NCI-H1436 (cell line): ENCODE data around the gene RAMP3.

Experiments
- DNase-seq: peaks from one replicate; lab custom pipeline; 2025; lab: John Stamatoyannopoulos, UW

Gene RAMP3

GRCh38 chr7:45223728-45224630, 66.4 kb downstream of the RAMP3 start:
- DNase-seq: no peak

GRCh38 chr7:45224832-45225231, 67.2 kb downstream of the RAMP3 start:
- no peak for DNase-seq

- no peak for DNase-seq
Measured at GRCh38 chr7:45225311-45225947, 67.8 kb downstream of the RAMP3 start.

DNA sequence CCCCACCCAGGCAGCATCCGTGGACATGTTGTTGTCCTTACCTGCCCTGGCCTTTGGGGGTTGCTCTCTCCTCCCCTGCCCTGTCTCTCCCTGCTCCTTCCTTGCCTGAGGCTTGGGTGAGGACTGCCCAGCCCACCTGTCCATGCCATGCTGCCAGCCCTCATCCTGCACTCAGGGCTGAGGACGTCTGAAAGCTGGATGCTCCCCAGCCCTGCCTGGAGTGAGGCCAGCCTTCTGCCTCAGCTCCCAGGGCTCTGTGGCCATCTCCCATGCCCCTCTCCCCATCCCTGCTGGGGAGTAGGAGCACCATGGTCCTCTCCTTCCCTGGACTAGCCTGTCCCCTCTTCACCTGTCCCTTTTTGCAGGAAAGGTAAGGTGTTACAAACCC, 68.4 kb downstream of the RAMP3 start:
- no peak for DNase-seq

GRCh38 chr7:45229156-45229920, 71.7 kb downstream of the RAMP3 start:
- DNase-seq: no peak

GRCh38 chr7:45230083-45230482, 72.5 kb downstream of the RAMP3 start:
- DNase-seq: no peak

DNA sequence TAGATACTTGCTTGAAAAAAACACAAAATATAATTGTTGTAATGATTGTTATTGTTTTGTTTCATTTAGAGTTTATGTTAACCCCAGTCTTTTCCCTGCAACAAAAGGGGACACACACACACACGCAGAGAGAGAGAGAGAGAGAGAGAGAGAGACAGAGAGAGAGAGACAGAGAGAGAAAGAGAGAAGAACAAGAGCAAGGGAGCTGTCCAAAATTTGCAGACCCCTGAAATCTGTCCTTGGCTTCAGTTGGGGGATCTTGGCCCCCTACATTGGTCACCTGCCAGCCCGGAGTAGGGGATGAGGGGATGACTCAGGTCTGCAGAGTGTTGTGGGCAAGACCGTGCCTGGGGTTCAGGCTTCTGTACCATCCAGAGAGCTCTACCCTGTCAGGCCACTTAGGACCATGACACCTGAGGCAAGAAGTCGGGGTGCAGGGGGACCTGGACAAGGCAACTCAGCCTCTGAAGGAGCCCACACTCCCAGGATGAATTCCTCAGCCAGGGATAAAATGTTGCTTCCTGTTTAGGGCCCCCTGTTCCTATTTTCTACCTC, 73.1 kb downstream of the RAMP3 start:
- no peak for DNase-seq

DNA sequence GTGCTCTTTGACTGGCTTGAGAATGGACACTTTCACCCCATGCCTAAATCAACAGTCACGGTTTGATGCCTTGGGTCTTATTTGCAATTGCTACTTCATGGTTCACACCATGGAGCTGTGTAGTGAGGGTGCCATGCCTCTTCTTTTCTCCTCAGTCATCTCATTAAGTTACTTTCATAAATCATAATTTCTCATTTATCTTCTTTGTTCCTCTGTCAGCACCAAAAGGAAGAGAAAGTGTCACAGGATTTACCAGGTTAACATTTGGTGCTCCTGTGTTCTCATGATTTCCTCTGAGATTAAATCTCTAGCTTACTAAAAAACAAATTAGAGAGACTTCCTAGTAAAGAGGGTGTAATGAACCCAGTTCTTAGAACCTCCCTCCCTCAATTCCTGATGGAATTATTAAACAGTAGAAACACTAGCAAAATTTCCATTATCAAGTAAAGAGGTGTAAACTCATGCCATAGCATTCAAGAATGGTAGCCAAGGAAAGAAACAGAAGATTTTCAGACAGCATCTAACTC, 75.7 kb downstream of the RAMP3 start:
- DNase-seq: no peak
